NCI-H510A (cell line): ENCODE data around the gene GREM2.

ENCODE experiments used
- DNase-seq: peaks from one replicate; lab custom pipeline; 2025; lab: John Stamatoyannopoulos, UW

GREM2 gene

DNA sequence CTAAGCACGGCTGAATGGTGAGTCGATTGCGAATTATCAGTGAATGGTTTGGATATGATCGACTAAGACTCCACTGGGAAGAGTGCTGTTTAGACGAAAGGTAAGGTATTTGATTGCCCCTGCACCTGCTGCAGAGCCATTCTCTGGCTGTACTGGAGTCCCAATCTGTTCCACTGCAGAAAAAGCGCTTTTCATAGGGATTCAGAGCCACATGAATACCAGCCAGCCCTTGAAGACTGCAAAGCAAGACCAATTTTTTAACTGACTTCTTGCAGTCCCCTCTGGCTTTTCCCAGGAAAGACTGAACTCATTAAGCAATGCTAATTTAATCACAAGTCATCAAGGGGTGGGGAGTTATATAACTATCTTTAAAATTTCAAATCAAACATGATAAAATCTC, 1.3 kb downstream of the GREM2 start:
- DNase-seq: no peak

- no peak for DNase-seq
Measured at GRCh38 chr1:240609527-240610060, 2.4 kb downstream of the GREM2 start.

- DNase-seq: no peak
Measured at GRCh38 chr1:240608707-240609106, 3.2 kb downstream of the GREM2 start.

- DNase-seq: no peak
Measured at GRCh38 chr1:240607006-240607405, 4.9 kb downstream of the GREM2 start.

GRCh38 chr1:240602189-240602588, 9.8 kb downstream of the GREM2 start:
- DNase-seq: no peak

GRCh38 chr1:240599830-240600229, 12.1 kb downstream of the GREM2 start:
- no peak for DNase-seq

DNA sequence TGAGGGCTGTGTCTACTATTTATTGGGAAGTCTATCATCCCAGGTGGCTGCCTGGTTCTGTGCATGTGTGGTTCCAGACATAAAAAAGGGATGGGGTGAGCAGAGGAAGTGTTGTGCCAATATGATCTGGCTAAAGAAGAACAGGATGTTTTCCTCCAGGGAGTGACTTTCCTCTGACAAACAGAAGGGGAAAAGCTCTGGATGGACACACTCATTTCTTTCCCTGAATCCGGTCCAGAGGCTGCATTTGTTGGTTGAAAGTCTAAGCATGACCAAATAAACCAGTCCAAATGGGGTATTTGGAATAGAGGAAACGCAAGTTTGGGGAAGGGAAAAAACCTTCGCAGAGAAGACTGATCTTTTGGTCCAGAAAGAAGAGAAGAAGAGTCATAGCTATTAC, 12.7 kb downstream of the GREM2 start:
- no peak for DNase-seq

DNA sequence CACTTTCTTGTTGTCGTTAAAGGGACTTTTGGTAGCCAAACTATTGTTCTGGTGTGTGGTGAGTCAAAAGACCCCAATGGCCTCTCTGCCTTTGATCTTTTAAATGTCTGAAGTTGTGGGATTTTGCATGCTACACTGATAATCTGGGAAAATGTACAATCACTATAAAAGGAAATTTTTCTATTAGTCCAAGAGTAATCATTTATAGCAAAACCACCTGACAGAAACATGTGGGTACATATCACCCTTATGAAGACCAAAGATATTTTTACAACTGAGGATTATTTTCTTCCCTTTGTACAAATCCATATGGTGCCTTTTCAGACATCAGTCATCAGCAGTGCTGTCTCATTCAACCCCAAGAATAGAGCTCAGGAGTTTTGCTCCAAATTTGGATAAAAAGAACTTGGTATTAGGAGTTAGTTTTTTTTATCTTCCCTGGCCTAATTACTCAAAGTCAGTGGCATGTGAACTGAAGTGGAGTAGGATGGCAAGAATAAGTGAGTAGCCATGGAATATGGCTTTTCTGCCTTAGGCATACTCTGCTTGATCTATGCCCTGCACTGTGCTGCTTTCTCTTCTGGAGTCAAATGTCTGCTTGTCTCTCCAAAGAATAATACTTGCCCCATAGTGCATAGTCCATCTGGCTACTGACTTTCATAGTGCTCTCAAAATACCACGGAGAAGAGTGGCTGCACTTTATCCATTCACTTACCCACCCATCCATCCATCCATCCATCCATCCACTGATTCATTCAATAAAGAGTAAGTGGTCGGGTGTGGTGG, 13.5 kb downstream of the GREM2 start:
- DNase-seq: no peak

- DNase-seq: no peak
Measured at GRCh38 chr1:240597153-240597745, 14.7 kb downstream of the GREM2 start.

GRCh38 chr1:240595476-240595875, 16.5 kb downstream of the GREM2 start:
- no peak for DNase-seq

- DNase-seq: no peak
Measured at GRCh38 chr1:240591564-240591963, 20.4 kb downstream of the GREM2 start.

- DNase-seq: no peak
Measured at GRCh38 chr1:240591078-240591477, 20.9 kb downstream of the GREM2 start.

DNA sequence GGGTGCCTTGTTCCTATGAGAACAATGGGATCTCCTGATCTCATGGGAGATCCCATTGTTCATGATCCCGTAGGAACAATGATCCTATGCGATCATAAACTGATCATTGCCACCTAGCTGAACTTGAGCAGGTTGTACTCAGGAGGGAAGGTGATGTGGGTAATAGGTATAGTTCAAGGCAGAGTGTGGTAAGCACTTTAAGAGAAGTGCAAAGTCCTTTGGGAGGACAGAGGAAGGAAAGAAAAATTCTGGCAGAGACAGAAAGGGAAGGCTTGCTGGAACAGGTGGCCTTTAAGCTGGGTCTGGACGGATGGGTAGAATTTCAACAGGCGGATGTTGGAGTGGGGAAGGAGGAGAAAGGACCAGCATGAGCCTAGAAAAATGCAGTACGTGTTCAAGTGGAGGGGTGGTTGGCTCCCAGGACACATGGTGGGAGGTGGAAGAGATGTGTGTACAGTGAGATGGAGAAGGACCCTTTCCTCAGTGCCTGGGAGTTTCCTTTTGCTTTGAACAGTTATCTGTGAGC, 22.3 kb downstream of the GREM2 start:
- no peak for DNase-seq

GRCh38 chr1:240586006-240586405, 25.9 kb downstream of the GREM2 start:
- DNase-seq: no peak

GRCh38 chr1:240582953-240583352, 29.0 kb downstream of the GREM2 start:
- no peak for DNase-seq

- no peak for DNase-seq
Measured at GRCh38 chr1:240579511-240579910, 32.4 kb downstream of the GREM2 start.

GRCh38 chr1:240577095-240577494, 34.9 kb downstream of the GREM2 start:
- DNase-seq: no peak

- DNase-seq: no peak
Measured at GRCh38 chr1:240575981-240576662, 35.8 kb downstream of the GREM2 start.

- no peak for DNase-seq
Measured at GRCh38 chr1:240572328-240572727, 39.6 kb downstream of the GREM2 start.

DNA sequence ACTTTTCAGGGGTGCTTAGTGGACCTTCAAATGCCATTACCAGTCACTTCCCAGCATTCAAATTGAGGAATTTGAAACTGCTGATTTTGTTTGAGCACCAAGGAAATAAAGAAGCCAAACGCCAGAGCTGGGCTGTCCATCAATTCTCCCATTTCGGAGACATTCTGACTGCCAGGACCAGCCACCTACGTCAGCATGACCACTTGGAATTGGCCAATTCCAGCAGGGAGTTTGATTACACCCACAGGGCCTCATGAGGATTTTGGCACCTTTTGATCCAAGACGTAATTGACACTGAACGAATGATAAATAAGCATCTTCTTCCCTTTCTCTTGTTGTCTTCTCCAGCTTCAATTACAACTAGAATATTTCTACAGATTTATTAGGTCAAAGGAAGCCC, 40.2 kb downstream of the GREM2 start:
- DNase-seq: no peak

GRCh38 chr1:240567066-240567465, 44.9 kb downstream of the GREM2 start:
- DNase-seq: no peak

GRCh38 chr1:240562779-240563178, 49.2 kb downstream of the GREM2 start:
- DNase-seq: no peak

DNA sequence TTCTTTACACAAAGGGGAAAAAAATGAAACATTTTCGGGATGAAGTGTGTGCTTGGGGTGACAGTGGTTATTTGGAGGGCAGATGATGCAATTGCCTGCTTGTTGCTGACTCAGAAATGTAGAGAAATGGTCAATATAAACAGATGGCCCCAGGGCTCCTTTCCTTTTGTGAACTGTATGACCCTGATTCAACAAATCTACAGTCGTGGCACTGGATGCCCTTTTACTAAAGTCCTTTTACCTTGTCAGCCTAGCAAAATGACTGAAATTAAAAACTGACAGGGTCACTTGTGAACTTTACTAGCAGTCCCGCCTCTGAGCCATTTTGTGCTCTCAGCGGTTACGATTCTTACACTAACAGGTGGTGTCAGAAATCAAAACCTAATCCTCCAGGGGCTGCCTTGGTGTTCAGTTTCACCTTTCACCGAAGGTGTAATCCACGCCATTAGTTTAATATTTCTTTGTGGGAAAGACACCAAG, 49.8 kb downstream of the GREM2 start:
- no peak for DNase-seq
